Measurements from ENCODE around the gene B3GNT7.
A peak's percentile ranks its signal among the peaks of the same experiment; 100 is the strongest.
"Not testable (repeated sequence)": the region's sequence is repeated elsewhere in the genome, so short reads cannot be mapped to it uniquely, and the experiment has no call there.

B3GNT7 gene

GRCh38 chr2:231395188-231396057, at the start of gene B3GNT7:
B3GNT7 (plus strand) TSS chr2:231395710; CDS start chr2:231395804, 94 bp downstream.
- no peak for DNase-seq (ENCODE audit: low spot score)

- no peak for DNase-seq (ENCODE audit: low spot score)
Observed at GRCh38 chr2:231347081-231347480, 48.4 kb upstream of the B3GNT7 start.

GRCh38 chr2:231347638-231348037, 47.9 kb upstream of the B3GNT7 start:
- no peak for DNase-seq (ENCODE audit: low spot score)

- no peak for DNase-seq (ENCODE audit: low spot score)
Observed at GRCh38 chr2:231348173-231348572, 47.3 kb upstream of the B3GNT7 start.

- peak; percentile 97 for DNase-seq (ENCODE audit: low spot score)
Observed at GRCh38 chr2:231348704-231349373, 46.7 kb upstream of the B3GNT7 start.

- DNase-seq (ENCODE audit: low spot score) = not testable (repeated sequence)
Observed at GRCh38 chr2:231349374-231349735, 46.2 kb upstream of the B3GNT7 start.

- no peak for DNase-seq (ENCODE audit: low spot score)
Observed at GRCh38 chr2:231351648-231352047, 43.9 kb upstream of the B3GNT7 start.

- DNase-seq (ENCODE audit: low spot score) = no peak
Observed at GRCh38 chr2:231353469-231353868, 42.0 kb upstream of the B3GNT7 start.

GRCh38 chr2:231355508-231356465, 39.7 kb upstream of the B3GNT7 start:
- DNase-seq (ENCODE audit: low spot score) = no peak

- DNase-seq (ENCODE audit: low spot score) = no peak
Observed at GRCh38 chr2:231356466-231356844, 39.1 kb upstream of the B3GNT7 start.

GRCh38 chr2:231357048-231357447, 38.5 kb upstream of the B3GNT7 start:
- DNase-seq (ENCODE audit: low spot score) = no peak

GRCh38 chr2:231357931-231358330, 37.6 kb upstream of the B3GNT7 start:
- DNase-seq (ENCODE audit: low spot score) = no peak

GRCh38 chr2:231359441-231359840, 36.1 kb upstream of the B3GNT7 start:
- no peak for DNase-seq (ENCODE audit: low spot score)

- DNase-seq (ENCODE audit: low spot score) = no peak
Observed at GRCh38 chr2:231359948-231360347, 35.6 kb upstream of the B3GNT7 start.

- DNase-seq (ENCODE audit: low spot score) = no peak
Observed at GRCh38 chr2:231360401-231360800, 35.1 kb upstream of the B3GNT7 start.

GRCh38 chr2:231360881-231361371, 34.6 kb upstream of the B3GNT7 start:
- peak; percentile 23 for DNase-seq (ENCODE audit: low spot score)

GRCh38 chr2:231361701-231362554, 33.6 kb upstream of the B3GNT7 start:
- peak; percentile 22 for DNase-seq (ENCODE audit: low spot score)

- DNase-seq (ENCODE audit: low spot score) = no peak
Observed at GRCh38 chr2:231362555-231363184, 32.8 kb upstream of the B3GNT7 start.

- DNase-seq (ENCODE audit: low spot score) = no peak
Observed at GRCh38 chr2:231364061-231364460, 31.4 kb upstream of the B3GNT7 start.

- DNase-seq (ENCODE audit: low spot score) = peak; percentile 94
Observed at GRCh38 chr2:231364961-231365810, 30.3 kb upstream of the B3GNT7 start.
